CD14-positive monocyte (primary cell): ENCODE results near the gene TMTC2. TPM values are rescaled to one million over a fixed set of nuclear protein-coding genes. Genes with fewer than 3 reads are reported as not detected.

Source experiments
- DNase-seq, 3 donors: peaks; one replicate each; pipeline ENCODE4 v3.0.0-alpha.2; 2011 to 2022
- H2AFZ ChIP-seq: 2 replicates; pipeline ENCODE4 v1.6.0; 2012; ENCODE audit warnings: mild to moderate bottlenecking, low read depth, low read length, inconsistent platforms; ENCODE audit not compliant: insufficient read depth, poor library complexity, severe bottlenecking
- H3K27ac ChIP-seq, 2 donors: 1 replicate in 1 of 2; 2 replicates in 1 of 2; pipeline ENCODE4 v1.5.1; 2012 to 2013; ENCODE audit warnings: low read length in 2 of 2, control low read depth in 1 of 2, inconsistent platforms in 1 of 2, low read depth in 1 of 2, mild to moderate bottlenecking in 1 of 2
- H3K27me3 ChIP-seq, 2 donors: one replicate each; pipeline versions ENCODE4 v1.6.0 to v1.6.1; 2011 to 2013; ENCODE audit warnings: low read length in 2 of 2; ENCODE audit not compliant: control insufficient read depth in 2 of 2, insufficient read depth in 2 of 2
- H3K36me3 ChIP-seq, 2 donors: replicated peaks in 1 of 2; 1 replicate in 1 of 2; 2 replicates in 1 of 2; pipeline versions ENCODE4 v1.5.1 to v1.6.1; 2012 to 2013; ENCODE audit warnings: low read length in 2 of 2, control low read depth in 1 of 2, inconsistent platforms in 1 of 2, mild to moderate bottlenecking in 1 of 2; ENCODE audit not compliant: insufficient read depth in 2 of 2, control insufficient read depth in 1 of 2
- H3K4me1 ChIP-seq, 2 donors: 1 replicate in 1 of 2; 2 replicates in 1 of 2; pipeline versions ENCODE4 v1.5.1 to v1.6.1; 2012 to 2013; ENCODE audit warnings: low read length in 2 of 2, control low read depth in 1 of 2, inconsistent platforms in 1 of 2, mild to moderate bottlenecking in 1 of 2, moderate library complexity in 1 of 2; ENCODE audit not compliant: insufficient read depth in 2 of 2, control insufficient read depth in 1 of 2
- H3K4me2 ChIP-seq: replicated peaks from 2 replicates; pipeline ENCODE3; 2012; ENCODE audit warnings: low read length, moderate library complexity, mild to moderate bottlenecking; ENCODE audit not compliant: poor library complexity, severe bottlenecking; ENCODE audit errors: extremely low read depth
- H3K4me3 ChIP-seq, 3 experiments: fragments of 200-600 bp in 1 of 3; sonication (generic) in 1 of 3; replicated peaks in 1 of 3; 1 replicate in 2 of 3; 2 replicates in 1 of 3; pipeline ENCODE4 v1.5.1; 2011 to 2013; ENCODE audit warnings: low read length in 3 of 3, mild to moderate bottlenecking in 3 of 3, control low read depth in 2 of 3, low read depth in 2 of 3, inconsistent platforms in 1 of 3, moderate library complexity in 1 of 3
- H3K79me2 ChIP-seq: 2 replicates; pipeline ENCODE4 v1.6.0; 2012; ENCODE audit warnings: mild to moderate bottlenecking, control low read depth, inconsistent platforms, low read length, moderate library complexity; ENCODE audit not compliant: insufficient read depth
- H3K9ac ChIP-seq: 2 replicates; pipeline ENCODE4 v1.6.0; 2017; ENCODE audit warnings: low read length, mild to moderate bottlenecking; ENCODE audit not compliant: insufficient read depth, poor library complexity, severe bottlenecking
- H3K9me3 ChIP-seq, 2 donors: replicated peaks in 1 of 2; 1 replicate in 1 of 2; 2 replicates in 1 of 2; pipeline versions ENCODE4 v1.5.1 to v1.6.1; 2012 to 2013; ENCODE audit warnings: low read length in 2 of 2, control low read depth in 1 of 2; ENCODE audit not compliant: control insufficient read depth in 1 of 2, insufficient read depth in 1 of 2
- H4K20me1 ChIP-seq: 2 replicates; pipeline ENCODE4 v1.6.0; 2012; ENCODE audit warnings: mild to moderate bottlenecking, low read length, control low read depth, moderate library complexity; ENCODE audit not compliant: insufficient read depth
- H3K27ac Mint-ChIP-seq, 7 donors: one replicate each; pipeline ENCODE4 v1.8.0; 2020; ENCODE audit warnings: mild to moderate bottlenecking in 7 of 7, mixed read lengths in 7 of 7, moderate library complexity in 6 of 7, inconsistent platforms in 2 of 7
- H3K27me3 Mint-ChIP-seq, 3 donors: one replicate each; pipeline ENCODE4 v1.8.0; 2021 to 2022; ENCODE audit warnings: low read depth in 3 of 3, mild to moderate bottlenecking in 3 of 3, mixed read lengths in 3 of 3, moderate library complexity in 3 of 3, inconsistent platforms in 1 of 3
- H3K36me3 Mint-ChIP-seq, 2 donors: one replicate each; pipeline ENCODE4 v1.8.0; 2020; ENCODE audit warnings: mixed read lengths in 2 of 2, inconsistent platforms in 1 of 2, mild to moderate bottlenecking in 1 of 2
- H3K4me1 Mint-ChIP-seq: one replicate; pipeline ENCODE4 v1.8.0; 2020; ENCODE audit warnings: mild to moderate bottlenecking, mixed read lengths
- H3K4me3 Mint-ChIP-seq, 2 donors: one replicate each; pipeline ENCODE4 v1.8.0; 2020; ENCODE audit warnings: mild to moderate bottlenecking in 2 of 2, mixed read lengths in 2 of 2, moderate library complexity in 1 of 2
- H3K9me3 Mint-ChIP-seq, 7 donors: one replicate each; pipeline ENCODE4 v1.8.0; 2020 to 2022; ENCODE audit warnings: mixed read lengths in 7 of 7, mild to moderate bottlenecking in 6 of 7, moderate library complexity in 6 of 7, inconsistent platforms in 2 of 7
- CTCF ChIP-seq: fragments of 200-600 bp; IDR thresholded peaks from one replicate; pipeline ENCODE4 v1.8.0; 2022; ENCODE audit warnings: antibody characterized with exemption, mild to moderate bottlenecking
- WGBS: methylation state at CpG from one replicate; pipeline ENCODE4 v1.1.5; 2013; ENCODE audit warnings: missing lambda C conversion rate; ENCODE audit not compliant: insufficient coverage; 5-methylcytosine and 5-hydroxymethylcytosine counted together
- intact Hi-C, 2 donors: fragments of 100-400 bp; cut with micrococcal nuclease; formaldehyde crosslinking; loops; one replicate each; pipeline versions ENCODE4 v1.15.0 to v1.15.1; 2023
- polyA plus RNA-seq, 3 donors: library from polyadenylated mRNA; depleted of rRNA in 1 of 3; unstranded in 2 of 3; stranded (reverse) in 1 of 3; fragments of 300-500 nt in 2 of 3; fragments of >200 nt in 1 of 3; fragmentation: Illumina TruSeq in 2 of 3; gene quantifications; 1 replicate in 2 of 3; 2 replicates in 1 of 3; pipeline ENCODE4 v1.2.3, GENCODE V29; 2012 to 2021

TMTC2 gene
- polyA plus RNA-seq, 3 donors, result 2.5 to 15.7 (median 3.3) TPM

- no peak overlapping the region for H3K4me3 ChIP-seq
- H3K27me3 ChIP-seq, result no peaks in the 10 kb centered on the region
- TF ChIP-seq CTCF, result no peak
- Mint-ChIP-seq H3K27ac (no peak overlapping the region), H3K36me3 (peaks cover 42 to 52% of the 10 kb centered on the region in 2 donors), H3K4me1 (peaks cover 32% of the 10 kb centered on the region), H3K9me3 (peaks cover 0 to 7% (median 5%) of the 10 kb centered on the region in 7 donors), H3K4me3 (no peak overlapping the region), H3K27me3 (no peaks in the 10 kb centered on the region)
- peaks cover 0 to 19% of the 10 kb centered on the region in 2 donors for H3K36me3 ChIP-seq
- no peak overlapping the region for H2AFZ ChIP-seq
- intact Hi-C loops, result no loop called here
- no peak for DNase-seq
- no peak overlapping the region for H3K9ac ChIP-seq
- no peaks in the 10 kb centered on the region for H3K9me3 ChIP-seq
- WGBS, result no CpG with 5 or more reads among the region's 1 CpG
- no peaks in the 10 kb centered on the region for H4K20me1 ChIP-seq
- H3K4me1 ChIP-seq, result peaks cover 16 to 21% of the 10 kb centered on the region in 2 donors
- peaks cover 4% of the 10 kb centered on the region for H3K79me2 ChIP-seq
- H3K4me2 ChIP-seq, result no peak overlapping the region
- no peak overlapping the region for H3K27ac ChIP-seq
These were observed 175.5 kb downstream of the TMTC2 start for GRCh38 chr12:82862069-82862841.

GRCh38 chr12:82862876-82863649, 176.4 kb downstream of the TMTC2 start:
- H3K27me3 ChIP-seq, result no peaks in the 10 kb centered on the region
- 100% methylated on average over 1 of the region's 6 CpGs for WGBS
- H3K27me3 Mint-ChIP-seq, result no peaks in the 10 kb centered on the region

More at GRCh38 chr12:82862876-82863649, 176.4 kb downstream of the TMTC2 start:
- H3K36me3 Mint-ChIP-seq, result peaks cover 39 to 48% of the 10 kb centered on the region in 2 donors
- Histone ChIP-seq H2AFZ (no peak overlapping the region), H3K36me3 (peaks cover 0 to 19% of the 10 kb centered on the region in 2 donors), H3K27ac (no peak overlapping the region), H3K9ac (no peak overlapping the region), H3K4me2 (no peak overlapping the region), H4K20me1 (no peaks in the 10 kb centered on the region), H3K9me3 (no peaks in the 10 kb centered on the region), H3K79me2 (peaks cover 4% of the 10 kb centered on the region), H3K4me3 (no peak overlapping the region), H3K4me1 (peaks cover 10 to 13% of the 10 kb centered on the region in 2 donors)
- intact Hi-C loops, result no loop called here
- no peak overlapping the region for H3K4me3 Mint-ChIP-seq
- DNase-seq, result no peak
- H3K4me1 Mint-ChIP-seq, result peaks cover 24% of the 10 kb centered on the region
- TF ChIP-seq CTCF, result no peak
- no peak overlapping the region for H3K27ac Mint-ChIP-seq
- H3K9me3 Mint-ChIP-seq, result peaks cover 0 to 7% (median 5%) of the 10 kb centered on the region in 7 donors
